Coronary artery (tissue), 2 donors: ENCODE measurements around the gene IL37.
"Not testable (repeated sequence)": the region's sequence is repeated elsewhere in the genome, so short reads cannot be mapped to it uniquely, and the experiment has no call there.

Source experiments
- DNase-seq: peaks from one replicate; pipeline ENCODE4 v3.0.0-alpha.2; 2017; ENCODE audit warnings: low spot score
- H3K27ac ChIP-seq, 2 donors: fragments of 200-600 bp; sonication (generic); one replicate each; pipeline ENCODE4 v1.5.1; 2016 to 2019
- H3K4me3 ChIP-seq: fragments of 200-600 bp; sonication (generic); 2 replicates; pipeline ENCODE4 v1.5.1; 2016; ENCODE audit warnings: mild to moderate bottlenecking, moderate library complexity
- CTCF ChIP-seq: fragments of 200-600 bp; sonication (generic); IDR thresholded peaks from one replicate; pipeline ENCODE4 v1.5.1; 2019; ENCODE audit warnings: antibody characterized with exemption

IL37 gene

GRCh38 chr2:112889976-112890375 lies 21.0 kb upstream of the IL37 start:
- DNase-seq = no peak
- no peak for TF ChIP-seq CTCF
- Histone ChIP-seq H3K27ac (no peak overlapping the region), H3K4me3 (no peak overlapping the region)

GRCh38 chr2:112891385-112891831 lies 19.6 kb upstream of the IL37 start:
- DNase-seq = no peak
- Histone ChIP-seq H3K4me3 (no peak overlapping the region), H3K27ac (no peak overlapping the region)
- no peak for TF ChIP-seq CTCF

GRCh38 chr2:112893752-112894151 lies 17.2 kb upstream of the IL37 start:
- Histone ChIP-seq H3K27ac (no peak overlapping the region), H3K4me3 (no peak overlapping the region)
- DNase-seq = no peak
- no peak for TF ChIP-seq CTCF

GRCh38 chr2:112896909-112897623 lies 13.9 kb upstream of the IL37 start:
- Histone ChIP-seq H3K4me3 (no peak overlapping the region), H3K27ac (no peak overlapping the region)
- DNase-seq = no peak

GRCh38 chr2:112897624-112897978 lies 13.4 kb upstream of the IL37 start:
- no peak for DNase-seq
- Histone ChIP-seq H3K4me3 (no peak overlapping the region), H3K27ac (no peak overlapping the region)
- no peak for TF ChIP-seq CTCF

More at GRCh38 chr2:112896909-112897623, 13.9 kb upstream of the IL37 start:
- TF ChIP-seq CTCF = no peak

- H3K27ac ChIP-seq, DNase-seq, H3K4me3 ChIP-seq: not testable (repeated sequence)
These were observed 9.4 kb upstream of the IL37 start for GRCh38 chr2:112901431-112902065.

- TF ChIP-seq CTCF = no peak
- no peak overlapping the region for H3K27ac ChIP-seq
- DNase-seq = no peak
- no peak overlapping the region for H3K4me3 ChIP-seq
These were observed 8.1 kb upstream of the IL37 start for GRCh38 chr2:112902816-112903215.
